Immature natural killer cell (primary cell): ENCODE data around the gene VAPB. TPM values are rescaled to one million over a fixed set of nuclear protein-coding genes. Genes with fewer than 3 reads are reported as not detected.
A peak's percentile ranks its signal among the peaks of the same experiment; 100 is the strongest.

Experiments used
- DNase-seq, 3 donors: peaks; one replicate each; pipeline ENCODE4 v3.0.0; 2022; ENCODE audit warnings: mixed read lengths in 1 of 3
- H3K27ac Mint-ChIP-seq, 6 donors: one replicate each; pipeline ENCODE4 v1.8.0; 2020; ENCODE audit warnings: mixed read lengths in 6 of 6, mild to moderate bottlenecking in 5 of 6, inconsistent platforms in 4 of 6, moderate library complexity in 3 of 6
- H3K27me3 Mint-ChIP-seq, 3 donors: one replicate each; pipeline ENCODE4 v1.8.0; 2020 to 2021; ENCODE audit warnings: low read depth in 3 of 3, mild to moderate bottlenecking in 3 of 3, mixed read lengths in 3 of 3, moderate library complexity in 3 of 3, inconsistent platforms in 1 of 3
- H3K36me3 Mint-ChIP-seq, 3 donors: one replicate each; pipeline ENCODE4 v1.8.0; 2020; ENCODE audit warnings: mixed read lengths in 3 of 3, inconsistent platforms in 2 of 3, mild to moderate bottlenecking in 2 of 3
- H3K4me1 Mint-ChIP-seq, 2 donors: one replicate each; pipeline ENCODE4 v1.8.0; 2020; ENCODE audit warnings: inconsistent platforms in 2 of 2, mild to moderate bottlenecking in 2 of 2, mixed read lengths in 2 of 2, moderate library complexity in 1 of 2
- H3K4me3 Mint-ChIP-seq, 5 donors: one replicate each; pipeline ENCODE4 v1.8.0; 2020; ENCODE audit warnings: mild to moderate bottlenecking in 5 of 5, mixed read lengths in 5 of 5, inconsistent platforms in 3 of 5, moderate library complexity in 3 of 5
- H3K9me3 Mint-ChIP-seq, 6 donors: one replicate each; pipeline ENCODE4 v1.8.0; 2020; ENCODE audit warnings: mild to moderate bottlenecking in 6 of 6, mixed read lengths in 6 of 6, inconsistent platforms in 4 of 6, moderate library complexity in 3 of 6
- polyA plus RNA-seq, 3 donors: library from polyadenylated mRNA; unstranded; fragments of 300-500 nt; fragmentation: Illumina TruSeq; gene quantifications; one replicate each; pipeline ENCODE4 v1.2.3, GENCODE V29; 2021

VAPB gene
- polyA plus RNA-seq, 3 donors from 2014 or later, result 9.2 to 26.1 (median 22.8) TPM

DNA sequence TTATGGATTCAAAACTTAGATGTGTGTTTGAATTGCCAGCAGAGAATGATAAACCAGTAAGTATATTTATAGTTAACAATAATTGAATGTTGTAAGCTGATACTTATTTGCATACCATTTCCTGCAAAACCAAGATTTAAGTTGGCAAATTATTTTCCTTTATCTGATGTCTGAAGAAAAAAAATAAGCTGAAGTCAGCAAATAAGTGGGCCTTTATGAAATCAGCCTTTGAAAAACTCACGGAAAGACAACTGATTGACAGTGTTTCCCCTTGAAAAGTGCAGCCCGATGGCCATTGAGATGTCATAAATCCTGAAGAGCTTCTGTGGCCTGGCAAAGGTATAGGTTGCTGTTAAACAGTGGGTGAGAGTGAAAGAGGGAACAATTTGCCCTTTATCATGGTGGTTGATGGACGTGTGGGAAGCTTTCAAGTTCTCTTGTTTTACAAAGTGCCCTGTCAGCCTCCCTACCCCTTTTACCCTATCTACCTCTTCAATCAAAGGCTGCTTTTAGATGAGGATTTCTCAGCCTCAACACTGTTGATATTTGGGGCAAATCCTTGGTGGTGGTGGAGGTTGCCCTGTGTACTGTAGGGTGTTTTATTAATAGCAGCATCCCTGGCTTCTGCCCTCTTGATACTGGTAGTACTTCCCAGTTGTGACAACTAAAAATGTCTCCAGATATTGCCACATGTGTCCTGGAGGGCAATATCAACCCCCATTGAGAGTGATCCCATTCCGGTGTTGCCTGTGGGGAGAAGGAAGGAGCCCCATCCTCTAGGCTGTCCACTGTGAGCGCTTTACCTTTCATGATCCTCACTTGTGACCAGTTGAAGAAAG lies 50.2 kb downstream of the VAPB start:
- Mint-ChIP-seq H3K9me3 (no peaks in the 10 kb centered on the region), H3K27me3 (no peaks in the 10 kb centered on the region), H3K4me1 (peaks cover 24 to 53% of the 10 kb centered on the region in 2 donors), H3K27ac (peak overlapping the region in 1 of 6 donors; percentile 46), H3K4me3 (no peak overlapping the region), H3K36me3 (peaks cover 0 to 10% (median 6%) of the 10 kb centered on the region in 3 donors)
- DNase-seq, result no peak

DNA sequence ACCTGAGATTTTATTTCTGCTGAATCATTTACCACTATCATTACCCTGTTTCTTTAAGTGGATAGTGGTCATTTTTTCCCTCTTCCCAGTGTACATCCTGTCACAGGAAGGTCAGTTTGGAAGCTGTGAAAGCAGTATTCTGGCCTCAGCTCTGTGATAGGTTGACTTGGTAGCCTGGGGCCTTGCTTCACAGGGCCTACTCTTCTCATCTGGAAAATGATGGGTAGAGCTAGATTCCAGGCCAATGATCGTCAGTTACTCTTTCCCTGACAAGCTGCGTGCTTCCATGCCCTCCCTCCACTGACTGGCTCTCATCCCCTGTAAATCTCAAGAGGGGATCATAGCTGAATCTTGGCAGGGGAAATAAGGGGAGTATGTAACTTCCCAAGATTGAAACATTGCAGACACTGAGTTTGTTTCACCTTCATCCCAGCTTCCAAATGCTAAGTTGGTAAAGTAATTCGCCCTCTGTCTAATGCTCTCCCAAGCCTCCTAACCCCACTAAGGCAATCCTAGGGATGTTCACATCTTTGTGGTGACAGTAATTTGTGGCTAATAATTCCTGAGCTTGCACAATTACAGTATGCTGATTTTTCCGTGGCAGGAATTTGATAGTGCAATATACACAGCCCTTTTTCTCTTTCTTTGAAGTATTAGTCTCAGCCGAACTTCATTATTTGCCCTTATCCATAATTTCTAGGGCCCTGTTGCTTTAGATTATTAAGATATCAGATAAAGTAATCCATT lies 51.2 kb downstream of the VAPB start:
- no peak for DNase-seq
- Mint-ChIP-seq H3K27me3 (no peaks in the 10 kb centered on the region), H3K36me3 (peaks cover 0 to 18% (median 11%) of the 10 kb centered on the region in 3 donors), H3K27ac (peak overlapping the region in 1 of 6 donors; percentile 25), H3K9me3 (no peaks in the 10 kb centered on the region), H3K4me3 (no peak overlapping the region), H3K4me1 (peaks cover 22 to 43% of the 10 kb centered on the region in 2 donors)

DNA sequence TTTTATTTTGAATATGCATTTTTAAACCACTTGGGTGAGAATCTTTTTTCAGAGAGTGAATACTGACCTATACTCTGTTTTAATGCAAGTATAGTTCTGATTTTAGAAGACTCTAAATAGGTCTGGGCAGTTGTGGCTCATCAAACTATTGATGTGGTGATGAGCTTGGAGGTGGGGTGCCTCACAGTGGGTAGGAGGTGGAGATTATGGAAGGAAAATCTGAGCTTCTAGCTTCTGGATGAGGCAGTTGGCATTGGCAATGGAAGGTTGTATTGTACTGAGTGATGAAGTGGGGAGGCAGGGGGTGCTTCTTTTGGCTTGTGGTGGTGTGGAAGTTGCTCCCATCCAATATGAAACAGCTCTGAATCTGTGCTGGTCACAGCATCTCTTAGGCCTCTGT lies 52.7 kb downstream of the VAPB start:
- Mint-ChIP-seq H3K27me3 (peaks cover 0 to 2% (median 0%) of the 10 kb centered on the region in 3 donors), H3K4me3 (no peak overlapping the region), H3K36me3 (peaks cover 0 to 23% (median 11%) of the 10 kb centered on the region in 3 donors), H3K27ac (peak overlapping the region in 1 of 6 donors; percentile 48), H3K4me1 (peaks cover 16 to 36% of the 10 kb centered on the region in 2 donors), H3K9me3 (no peaks in the 10 kb centered on the region)
- DNase-seq, result no peak

DNA sequence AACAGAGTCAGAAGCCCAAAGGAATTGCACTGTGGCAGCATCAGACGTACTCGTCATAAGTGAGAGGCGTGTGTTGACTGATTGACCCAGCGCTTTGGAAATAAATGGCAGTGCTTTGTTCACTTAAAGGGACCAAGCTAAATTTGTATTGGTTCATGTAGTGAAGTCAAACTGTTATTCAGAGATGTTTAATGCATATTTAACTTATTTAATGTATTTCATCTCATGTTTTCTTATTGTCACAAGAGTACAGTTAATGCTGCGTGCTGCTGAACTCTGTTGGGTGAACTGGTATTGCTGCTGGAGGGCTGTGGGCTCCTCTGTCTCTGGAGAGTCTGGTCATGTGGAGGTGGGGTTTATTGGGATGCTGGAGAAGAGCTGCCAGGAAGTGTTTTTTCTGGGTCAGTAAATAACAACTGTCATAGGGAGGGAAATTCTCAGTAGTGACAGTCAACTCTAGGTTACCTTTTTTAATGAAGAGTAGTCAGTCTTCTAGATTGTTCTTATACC lies 55.8 kb downstream of the VAPB start:
- H3K36me3 Mint-ChIP-seq, result peaks cover 5 to 18% (median 15%) of the 10 kb centered on the region in 3 donors
- no peak for DNase-seq
- H3K4me3 Mint-ChIP-seq, result no peak overlapping the region
- peaks cover 0 to 3% (median 1%) of the 10 kb centered on the region in 3 donors for H3K27me3 Mint-ChIP-seq
- no peaks in the 10 kb centered on the region for H3K9me3 Mint-ChIP-seq
- H3K27ac Mint-ChIP-seq, result peak overlapping the region in 2 of 6 donors; percentile 23 to 70
- peaks cover 0 to 11% of the 10 kb centered on the region in 2 donors for H3K4me1 Mint-ChIP-seq

DNA sequence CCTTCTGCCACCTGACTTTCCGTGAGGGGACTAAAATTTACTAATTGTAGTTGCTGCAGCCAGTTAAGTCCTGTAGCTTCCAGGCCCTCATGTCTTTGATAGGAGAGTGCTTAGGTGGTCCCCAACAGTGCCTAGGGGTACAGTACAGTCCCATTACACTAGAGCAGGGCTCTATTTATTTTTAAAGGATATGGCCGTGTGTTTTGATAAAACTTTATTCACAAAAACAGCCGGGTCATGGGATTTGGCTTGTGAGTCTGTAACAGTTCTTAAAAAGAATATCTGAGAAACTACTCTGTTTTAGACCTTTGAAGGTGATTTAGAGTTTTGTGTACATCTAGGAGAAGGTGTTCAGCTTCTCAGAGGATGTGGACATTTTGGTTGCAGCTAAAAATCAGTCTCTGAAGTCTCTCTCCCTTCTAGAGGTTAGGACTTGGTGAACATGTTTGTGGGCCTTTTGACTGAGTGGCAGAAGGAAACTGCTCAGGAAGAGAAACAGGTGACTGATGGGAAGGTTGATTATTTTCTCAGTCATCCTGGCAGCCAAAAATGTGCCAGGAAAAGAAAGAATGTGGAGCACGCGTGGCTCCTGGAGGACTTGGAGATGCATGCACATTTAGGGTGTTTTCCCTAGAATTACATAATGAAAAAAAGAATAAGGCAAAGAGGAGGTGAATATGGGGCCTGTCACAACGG lies 57.4 kb downstream of the VAPB start:
- peaks cover 5 to 18% (median 15%) of the 10 kb centered on the region in 3 donors for H3K36me3 Mint-ChIP-seq
- H3K4me3 Mint-ChIP-seq, result no peak overlapping the region
- peak overlapping the region in 2 of 6 donors; percentile 5 to 35 for H3K27ac Mint-ChIP-seq
- DNase-seq, result no peak
- H3K27me3 Mint-ChIP-seq, result peaks cover 0 to 3% (median 1%) of the 10 kb centered on the region in 3 donors
- no peaks in the 10 kb centered on the region for H3K9me3 Mint-ChIP-seq
- H3K4me1 Mint-ChIP-seq, result no peaks in the 10 kb centered on the region

DNA sequence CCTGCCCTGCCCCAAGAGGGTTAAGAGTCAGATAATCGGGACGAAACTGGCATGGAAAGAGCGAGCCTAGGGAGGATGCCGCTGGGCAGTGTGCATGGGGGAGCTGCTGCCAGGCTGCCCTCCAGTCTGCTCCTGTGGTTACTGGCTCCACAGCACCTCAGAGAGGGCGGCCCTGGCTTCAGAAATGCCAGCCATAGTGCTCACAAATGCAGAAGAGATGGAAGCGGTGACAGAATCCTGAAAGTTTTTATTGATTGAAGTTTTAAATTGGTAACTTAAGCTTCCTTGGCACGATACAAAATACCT lies 57.9 kb downstream of the VAPB start:
- Mint-ChIP-seq H3K27ac (peak overlapping the region in 1 of 6 donors; percentile 5), H3K36me3 (peaks cover 5 to 18% (median 12%) of the 10 kb centered on the region in 3 donors), H3K4me1 (no peaks in the 10 kb centered on the region), H3K27me3 (peaks cover 0 to 3% (median 1%) of the 10 kb centered on the region in 3 donors), H3K9me3 (no peaks in the 10 kb centered on the region), H3K4me3 (no peak overlapping the region)
- DNase-seq, result no peak

DNA sequence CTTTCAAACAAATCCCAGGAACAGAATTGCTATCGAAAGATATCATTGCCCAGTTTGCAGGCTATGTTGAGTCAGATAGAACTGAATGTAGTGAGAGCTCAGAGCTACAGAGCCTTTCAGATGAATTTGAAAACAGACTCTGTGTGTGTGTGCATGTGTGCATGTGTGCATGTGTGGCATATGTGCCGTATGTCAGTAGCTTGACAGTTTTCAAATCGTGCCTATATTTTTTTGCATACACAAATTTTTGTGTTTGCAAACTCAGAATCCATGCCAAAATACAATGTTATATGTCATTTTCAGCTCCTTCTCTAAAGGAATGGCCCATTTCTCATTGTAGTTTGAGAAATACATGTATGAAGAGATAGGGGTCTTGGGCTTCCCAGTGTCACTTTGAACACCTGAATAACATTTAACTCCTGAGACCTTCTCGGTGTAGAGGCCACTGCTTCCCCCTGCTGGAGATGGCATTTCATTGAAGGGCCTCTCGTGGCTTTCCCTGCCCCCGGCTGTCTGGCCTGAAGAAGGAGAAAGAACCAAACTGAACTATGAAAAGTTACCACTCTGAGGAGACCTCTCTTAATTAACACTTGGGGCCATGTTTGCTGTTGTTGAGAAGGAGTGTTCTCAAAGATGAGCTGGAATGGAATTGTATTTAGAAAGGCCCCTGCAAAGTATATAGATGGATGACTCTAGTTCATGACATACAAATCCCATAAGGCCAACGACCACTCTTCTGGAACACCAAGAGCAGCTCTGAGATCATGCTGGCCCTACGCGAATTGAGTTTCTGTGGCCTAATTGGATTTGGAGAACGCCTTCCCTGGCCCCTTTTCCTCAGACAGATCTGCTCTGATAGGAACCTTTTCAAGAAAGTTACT lies 58.7 kb downstream of the VAPB start:
- peaks cover 3 to 5% of the 10 kb centered on the region in 2 donors for H3K4me1 Mint-ChIP-seq
- H3K9me3 Mint-ChIP-seq, result no peaks in the 10 kb centered on the region
- H3K4me3 Mint-ChIP-seq, result no peak overlapping the region
- H3K27ac Mint-ChIP-seq, result peak overlapping the region in 2 of 6 donors; percentile 5 to 13
- peaks cover 5 to 18% (median 12%) of the 10 kb centered on the region in 3 donors for H3K36me3 Mint-ChIP-seq
- peaks cover 0 to 3% (median 1%) of the 10 kb centered on the region in 3 donors for H3K27me3 Mint-ChIP-seq
- DNase-seq, result peak; percentile 3 to 14 (median 10)

DNA sequence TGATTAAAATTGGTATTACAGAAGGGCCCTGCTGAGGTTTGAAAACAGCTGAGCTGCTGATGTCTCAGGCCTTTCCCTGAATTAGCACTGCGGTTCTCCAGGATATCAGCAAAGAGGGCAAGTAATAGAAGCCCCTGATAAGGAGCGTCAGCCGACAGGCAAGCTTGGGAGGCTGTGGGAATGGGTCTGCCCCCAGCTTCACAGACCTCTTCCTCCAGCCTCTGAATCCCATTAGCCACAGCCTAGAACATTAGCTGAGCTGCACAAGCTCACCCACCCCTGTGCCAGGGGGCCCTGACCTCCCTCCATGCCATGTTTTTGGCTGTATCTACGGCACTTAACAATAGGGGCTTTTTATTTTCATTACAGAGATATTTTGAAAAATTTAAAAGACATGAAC lies 59.9 kb downstream of the VAPB start:
- Mint-ChIP-seq H3K36me3 (peaks cover 5 to 15% (median 11%) of the 10 kb centered on the region in 3 donors), H3K4me1 (peaks cover 12% of the 10 kb centered on the region in 2 donors), H3K27ac (no peak overlapping the region), H3K4me3 (no peak overlapping the region), H3K27me3 (peaks cover 0 to 3% (median 1%) of the 10 kb centered on the region in 3 donors), H3K9me3 (no peaks in the 10 kb centered on the region)
- DNase-seq, result no peak

DNA sequence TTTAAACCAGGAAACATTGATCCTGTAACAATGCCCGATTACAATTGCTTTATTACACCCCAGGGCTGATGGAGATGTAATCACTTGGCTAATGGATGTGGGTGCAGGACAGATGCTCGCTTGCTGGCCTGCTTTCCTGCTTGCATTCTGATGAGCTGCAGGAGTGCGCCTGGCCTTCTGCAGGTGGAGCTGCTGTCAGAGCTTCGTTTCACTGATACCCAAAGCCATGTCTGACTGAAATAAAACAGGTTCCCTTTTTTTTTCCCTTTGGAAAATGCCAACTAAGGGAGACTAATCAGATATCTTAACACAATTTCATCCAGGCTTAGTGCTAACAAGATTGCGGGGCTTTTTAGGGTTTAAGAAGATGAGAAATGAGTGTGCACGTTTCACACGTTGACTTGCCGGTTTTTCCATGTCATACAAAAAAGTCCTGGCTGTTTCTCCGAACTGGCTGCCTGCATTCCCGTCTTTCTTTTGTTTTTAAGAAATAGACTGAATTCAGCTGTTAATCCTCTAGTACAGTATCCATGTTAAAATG lies 60.7 kb downstream of the VAPB start:
- Mint-ChIP-seq H3K27me3 (peaks cover 0 to 3% (median 1%) of the 10 kb centered on the region in 3 donors), H3K4me1 (peaks cover 12 to 19% of the 10 kb centered on the region in 2 donors), H3K36me3 (peaks cover 6 to 11% (median 10%) of the 10 kb centered on the region in 3 donors), H3K27ac (no peak overlapping the region), H3K4me3 (no peak overlapping the region), H3K9me3 (no peaks in the 10 kb centered on the region)
- no peak for DNase-seq

DNA sequence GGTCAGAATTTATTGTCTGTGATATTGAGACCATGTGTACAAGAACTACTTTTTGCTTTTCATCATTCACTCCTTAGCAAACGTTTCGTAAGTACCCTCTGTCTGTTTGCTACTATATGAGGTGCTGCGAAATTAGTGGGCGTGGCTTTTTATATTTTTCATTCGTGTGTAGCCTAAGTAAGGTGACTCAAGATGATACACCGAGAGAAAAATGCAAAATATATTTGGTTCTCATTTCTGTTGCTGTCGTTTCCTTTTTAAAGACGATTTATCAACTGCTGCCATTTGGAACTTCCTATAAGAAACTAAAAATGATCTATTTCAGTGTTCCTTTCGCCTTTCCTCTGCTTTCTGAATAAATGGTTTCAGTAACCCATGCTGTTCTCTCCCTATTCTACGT lies 61.2 kb downstream of the VAPB start:
- Mint-ChIP-seq H3K9me3 (no peaks in the 10 kb centered on the region), H3K27me3 (peaks cover 0 to 3% (median 1%) of the 10 kb centered on the region in 3 donors), H3K4me3 (no peak overlapping the region), H3K36me3 (peaks cover 5 to 11% (median 8%) of the 10 kb centered on the region in 3 donors), H3K4me1 (peaks cover 12 to 19% of the 10 kb centered on the region in 2 donors), H3K27ac (peak overlapping the region in 1 of 6 donors; percentile 4)
- DNase-seq, result no peak

DNA sequence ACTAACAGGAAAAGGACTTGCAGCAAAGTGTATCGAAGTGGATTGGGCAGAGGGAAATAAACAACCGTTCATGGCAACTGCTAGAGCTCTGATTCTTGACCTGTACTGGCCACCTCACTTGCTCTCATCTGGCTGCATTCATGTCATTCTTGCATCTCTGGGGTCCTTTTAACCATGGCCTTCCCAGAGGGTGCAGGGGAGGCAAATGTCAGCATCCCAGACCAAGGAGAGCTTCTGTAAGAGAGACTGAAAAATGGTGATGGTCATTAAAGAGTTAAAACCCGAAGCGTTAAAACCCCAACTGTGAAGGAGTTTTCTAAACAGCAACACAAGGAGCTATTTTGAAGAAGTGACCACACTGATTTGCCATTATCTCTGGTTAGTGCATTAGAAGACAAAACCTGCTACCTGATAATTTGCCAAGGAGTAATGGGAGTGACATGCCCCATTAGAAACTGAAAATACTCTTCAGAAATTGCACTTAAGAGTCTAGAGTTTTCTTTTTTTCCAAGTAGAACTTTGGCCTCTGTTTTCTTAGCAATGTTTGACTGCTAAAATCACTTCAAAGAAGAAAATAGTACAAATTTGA lies 63.7 kb downstream of the VAPB start:
- Mint-ChIP-seq H3K9me3 (no peaks in the 10 kb centered on the region), H3K27ac (peak overlapping the region in 3 of 6 donors; percentile 9 to 42 (median 28)), H3K36me3 (peaks cover 0 to 15% (median 8%) of the 10 kb centered on the region in 3 donors), H3K27me3 (peaks cover 0 to 1% (median 0%) of the 10 kb centered on the region in 3 donors), H3K4me3 (no peak overlapping the region), H3K4me1 (peaks cover 12 to 19% of the 10 kb centered on the region in 2 donors)
- DNase-seq, result no peak

DNA sequence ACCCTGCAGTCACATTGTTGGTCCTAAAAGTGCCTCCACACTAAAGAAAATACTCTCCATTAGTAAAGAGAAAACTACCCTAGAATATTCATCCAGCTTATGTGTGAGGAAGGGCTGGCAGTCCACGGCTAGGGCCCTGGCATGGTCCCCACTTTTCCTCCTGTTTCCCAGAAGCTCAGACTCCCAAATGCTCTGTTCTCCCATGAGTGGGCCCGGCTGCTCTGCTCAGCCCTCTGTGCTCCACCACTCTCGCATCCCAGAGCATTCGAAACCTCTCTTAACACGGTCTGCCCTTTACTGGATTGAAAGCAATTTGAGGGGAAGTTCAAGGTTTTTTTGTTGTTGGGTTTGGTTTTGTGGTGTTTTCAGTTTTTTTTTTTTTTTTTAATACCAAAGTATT lies 64.4 kb downstream of the VAPB start:
- Mint-ChIP-seq H3K9me3 (no peaks in the 10 kb centered on the region), H3K4me1 (peaks cover 12 to 19% of the 10 kb centered on the region in 2 donors), H3K4me3 (no peak overlapping the region), H3K27me3 (peaks cover 0 to 1% (median 0%) of the 10 kb centered on the region in 3 donors), H3K27ac (peak overlapping the region in 3 of 6 donors; percentile 9 to 46 (median 28)), H3K36me3 (peaks cover under 1 to 15% (median 8%) of the 10 kb centered on the region in 3 donors)
- no peak for DNase-seq
